HCT116 (cell line): ENCODE results near the gene WNK1. TPM values are rescaled to one million over a fixed set of nuclear protein-coding genes. Genes with fewer than 3 reads are reported as not detected.

Experiments used
- ATAC-seq: fragments of 200-7000 bp; cut with Tn5 transposase; 2 replicates; pipeline ENCODE4 v1.9.1; 2020; ENCODE audit warnings: mild to moderate bottlenecking, moderate library complexity
- BruUV-seq: library from RNA; stranded (reverse); fragments of 400-500 nt; replicated peaks from 2 replicates; lab custom pipeline; 2021; lab: Mats Ljungman, UMichigan
- CTCF ChIA-PET: fragments of 300-600 bp; sonication (Branson Sonifier 250); formaldehyde crosslinking; loops from one replicate; lab custom pipeline; 2021; ENCODE audit warnings: antibody characterized with exemption; lab: Charles Lee
- POLR2A ChIA-PET: fragments of 300-600, 350-600 bp; sonication (Branson Sonifier 250); formaldehyde crosslinking; loops from one replicate; lab custom pipeline; 2021; ENCODE audit warnings: antibody characterized with exemption; lab: Charles Lee
- RAD21 ChIA-PET, 2 experiments: fragments of 300-600 bp; sonication (Branson Sonifier 250); formaldehyde crosslinking; loops; one replicate each; lab custom pipeline; 2023; ENCODE audit warnings: low total read pairs in 2 of 2; ENCODE audit not compliant: uncharacterized antibody in 2 of 2, unreplicated experiment in 2 of 2, low non-redundant PET in 1 of 2; lab: Charles Lee
- DNase-seq: peaks from one replicate; pipeline ENCODE4 v3.0.0-alpha.2; 2010; ENCODE audit warnings: low read depth, low spot score
- H2AFZ ChIP-seq: fragments of 200-600 bp; shearing (Covaris generic), sonication (generic); 2 replicates; pipeline ENCODE4 v1.6.1; 2017; ENCODE audit warnings: low read depth, mixed run types, mixed read lengths, antibody characterized with exemption, low read length; ENCODE audit not compliant: poor library complexity, severe bottlenecking
- H3K27ac ChIP-seq: 2 replicates; pipeline ENCODE4 v1.5.1; 2012; ENCODE audit warnings: low read depth, low read length
- H3K27me3 ChIP-seq: fragments of 200-600 bp; sonication (generic); 2 replicates; pipeline ENCODE4 v1.6.1; 2016; ENCODE audit warnings: mixed run types, low read length, mixed read lengths; ENCODE audit not compliant: insufficient read depth
- H3K36me3 ChIP-seq, 2 experiments: fragments of 200-500 bp in 1 of 2; fragments of 200-600 bp in 1 of 2; sonication (Bioruptor generic) in 1 of 2; sonication (generic) in 1 of 2; 2 replicates each; pipeline versions ENCODE4 v1.5.1 to v1.6.1; 2014 to 2016; ENCODE audit warnings: low read length in 2 of 2, inconsistent platforms in 1 of 2, mixed read lengths in 1 of 2, mixed run types in 1 of 2; ENCODE audit not compliant: insufficient read depth in 2 of 2, control insufficient read depth in 1 of 2
- H3K4me1 ChIP-seq, 2 experiments: fragments of 200-600 bp in 1 of 2; sonication (generic) in 1 of 2; 2 replicates each; pipeline versions ENCODE4 v1.5.1 to v1.6.1; 2012 to 2017; ENCODE audit warnings: low read length in 2 of 2, inconsistent platforms in 1 of 2, mild to moderate bottlenecking in 1 of 2, mixed read lengths in 1 of 2, mixed run types in 1 of 2, moderate library complexity in 1 of 2; ENCODE audit not compliant: insufficient read depth in 2 of 2, control insufficient read depth in 1 of 2
- H3K4me2 ChIP-seq: fragments of 200-600 bp; sonication (generic); 2 replicates; pipeline ENCODE4 v1.6.1; 2017; ENCODE audit warnings: mixed run types, low read length, mixed read lengths
- H3K4me3 ChIP-seq, 2 experiments: fragments of 200-600 bp in 1 of 2; sonication (generic) in 1 of 2; replicated peaks in 1 of 2; 2 replicates each; pipeline ENCODE4 v1.5.1; 2011 to 2016; ENCODE audit warnings: low read length in 2 of 2, control low read depth in 1 of 2, low read depth in 1 of 2, mild to moderate bottlenecking in 1 of 2, mixed read lengths in 1 of 2, mixed run types in 1 of 2
- H3K79me2 ChIP-seq: fragments of 200-600 bp; sonication (generic); 2 replicates; pipeline ENCODE4 v1.6.1; 2017; ENCODE audit warnings: mild to moderate bottlenecking, mixed run types, low read length, moderate library complexity, mixed read lengths; ENCODE audit not compliant: insufficient read depth
- H3K9ac ChIP-seq: fragments of 200-600 bp; sonication (generic); 2 replicates; pipeline ENCODE4 v1.6.1; 2016; ENCODE audit warnings: low read length, mixed read lengths
- H3K9me2 ChIP-seq: fragments of 200-600 bp; sonication (generic), shearing (Covaris generic); 2 replicates; pipeline ENCODE4 v1.6.1; 2017; ENCODE audit warnings: mixed run types, mild to moderate bottlenecking, moderate library complexity; ENCODE audit not compliant: insufficient read depth
- H3K9me3 ChIP-seq, 2 experiments: fragments of 200-500 bp in 1 of 2; fragments of 200-600 bp in 1 of 2; sonication (Bioruptor generic) in 1 of 2; sonication (generic) in 1 of 2; 2 replicates each; pipeline ENCODE4 v1.6.1; 2014 to 2017; ENCODE audit warnings: low read length in 2 of 2, mixed read lengths in 2 of 2, inconsistent platforms in 1 of 2, low read depth in 1 of 2, mild to moderate bottlenecking in 1 of 2, mixed run types in 1 of 2, moderate library complexity in 1 of 2; ENCODE audit not compliant: control insufficient read depth in 1 of 2, insufficient read depth in 1 of 2
- H4K20me1 ChIP-seq: fragments of 200-600 bp; sonication (generic), shearing (Covaris generic); 2 replicates; pipeline ENCODE4 v1.6.1; 2017; ENCODE audit warnings: mixed run types, mild to moderate bottlenecking, moderate library complexity; ENCODE audit not compliant: insufficient read depth
- CBX3 ChIP-seq: IDR thresholded peaks from 2 replicates; pipeline ENCODE4 v1.6.1; 2012; ENCODE audit warnings: low read depth
- CTCF ChIP-seq, 3 experiments: fragments of 200-600 bp in 1 of 3; sonication (generic) in 1 of 3; IDR thresholded peaks in 2 of 3; conservative IDR thresholded peaks in 1 of 3; 2 replicates each; pipeline ENCODE4 v1.5.1; 2012 to 2017; ENCODE audit warnings: low read depth in 2 of 3, low read length in 2 of 3, antibody characterized with exemption in 1 of 3, borderline replicate concordance in 1 of 3, control low read depth in 1 of 3, mild to moderate bottlenecking in 1 of 3, mixed read lengths in 1 of 3, mixed run types in 1 of 3, moderate library complexity in 1 of 3; ENCODE audit not compliant: insufficient read depth in 1 of 3
- EZH2 ChIP-seq: fragments of 200-600 bp; sonication (generic); IDR thresholded peaks from 2 replicates; pipeline ENCODE4 v1.6.1; 2017; ENCODE audit warnings: antibody characterized with exemption, mixed run types
- JUND ChIP-seq: IDR thresholded peaks from 2 replicates; pipeline ENCODE4 v1.6.1; 2012
- TCF7L2 ChIP-seq: IDR thresholded peaks from 2 replicates; pipeline ENCODE4 v1.7.0; 2011; ENCODE audit warnings: borderline replicate concordance, inconsistent platforms; ENCODE audit not compliant: insufficient read depth, insufficient read length; ENCODE audit errors: extremely low read depth
- ZFX ChIP-seq: fragments of 450-650 bp; IDR thresholded peaks from 2 replicates; pipeline ENCODE4 v1.6.1; 2017
- ZNF274 ChIP-seq: fragments of 200-500 bp; sonication (Bioruptor generic); IDR thresholded peaks from 2 replicates; pipeline ENCODE4 v1.6.1; 2014; ENCODE audit warnings: mild to moderate bottlenecking, low read depth, low read length, inconsistent platforms
- intact Hi-C: fragments of 100-400 bp; cut with micrococcal nuclease; formaldehyde crosslinking; loops from 2 replicates; pipeline ENCODE4 v1.10.0; 2022
- total RNA-seq: library from RNA; stranded (reverse); gene quantifications from one replicate; pipeline ENCODE4 v1.2.1, GENCODE V29; 2021; ENCODE audit not compliant: unreplicated experiment

WNK1 gene
- total RNA-seq, 1 experiment from 2014 or later, result 81.0 TPM

GRCh38 chr12:725076-725475 is 27.3 kb upstream of the WNK1 start:
- TF ChIP-seq CBX3, result no peak
- TF ChIP-seq ZNF274, result no peak
- no peak for TF ChIP-seq ZFX
- TF ChIP-seq CTCF (IDR thresholded peaks at IDR 0.05 in 2 of 3, conservative IDR thresholded peaks at IDR 0.05 in 1 of 3; ENCODE audit: borderline replicate concordance in 1 of 3, insufficient read depth in 1 of 3, low read depth in 2 of 3, low read length in 2 of 3), result no peak
- no peak for TF ChIP-seq EZH2
- TF ChIP-seq TCF7L2, result no peak
- TF ChIP-seq JUND, result no peak
- H3K36me3 ChIP-seq, result no peaks in the 10 kb centered on the region
- no peak overlapping the region for H3K27ac ChIP-seq
- DNase-seq (no peak), ATAC-seq (no peak)
- H2AFZ ChIP-seq, result no peak overlapping the region
- H4K20me1 ChIP-seq, result no peaks in the 10 kb centered on the region
- no peaks in the 10 kb centered on the region for H3K9me3 ChIP-seq
- H3K4me1 ChIP-seq, result peaks cover 6 to 28% of the 10 kb centered on the region in 2 experiments; a peak in 3 of 4 replicates
- no TSS peak for BruUV-seq
- H3K4me2 ChIP-seq, result no peak overlapping the region
- ChIA-PET CTCF (no interaction called here), POLR2A (no interaction called here), RAD21 (no interaction called here)
- H3K9me2 ChIP-seq, result no peaks in the 10 kb centered on the region
- no peak overlapping the region for H3K9ac ChIP-seq
- no peaks in the 10 kb centered on the region for H3K27me3 ChIP-seq
- H3K4me3 ChIP-seq, result no peak overlapping the region
- no peaks in the 10 kb centered on the region for H3K79me2 ChIP-seq
- intact Hi-C loops, result no loop called here
